GM12892 (cell line): Measurements from ENCODE around the gene ARHGDIB.

Experiments used
- POLR2A ChIP-seq: IDR thresholded peaks from 2 replicates; pipeline ENCODE4 v1.6.1; 2011; ENCODE audit warnings: low read depth, low read length, control low read depth
- POLR2AphosphoS5 ChIP-seq: IDR thresholded peaks from 2 replicates; pipeline ENCODE4 v1.6.1; 2011; ENCODE audit warnings: low read depth, low read length, control low read depth
- TAF1 ChIP-seq: IDR thresholded peaks from 2 replicates; pipeline ENCODE4 v1.6.1; 2011; ENCODE audit warnings: low read depth, mild to moderate bottlenecking, control low read depth, low read length, borderline replicate concordance

DNA sequence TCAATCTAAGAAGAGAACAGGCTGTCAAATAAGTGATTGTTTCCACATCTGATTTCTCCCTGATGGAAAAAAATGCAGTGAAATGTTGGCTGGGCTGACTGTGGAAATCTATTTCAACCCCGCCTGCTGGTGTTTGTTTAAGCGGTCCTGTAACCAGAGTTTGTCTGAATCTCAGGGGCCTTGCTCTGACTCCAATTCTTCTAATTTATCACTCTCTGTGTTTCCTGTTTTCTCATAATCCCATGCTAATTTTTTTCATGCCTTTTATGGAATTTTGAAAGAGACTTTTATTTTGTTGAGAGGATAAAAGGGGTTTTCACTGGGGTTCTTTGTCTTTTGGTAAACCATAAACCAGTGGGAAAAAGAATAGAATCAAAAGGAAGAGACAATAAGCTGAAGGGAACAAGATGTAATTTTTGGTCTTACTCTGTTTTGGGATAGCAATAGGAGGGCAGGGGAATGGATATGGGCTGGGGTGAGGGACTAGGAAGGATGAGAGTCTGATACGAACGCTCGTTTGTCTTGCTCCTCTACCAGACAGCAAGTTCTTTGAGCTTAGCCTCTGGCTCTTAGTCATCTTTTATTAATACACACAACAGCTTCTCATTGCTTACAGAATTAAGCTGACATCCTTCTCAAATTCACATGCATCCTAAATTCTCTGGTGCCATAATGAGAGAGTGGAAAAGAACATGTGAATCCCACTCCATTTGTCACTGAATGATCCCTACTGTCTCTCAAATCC, 67.7 kb downstream of the ARHGDIB start:
- TF ChIP-seq TAF1 (no peak), POLR2A (no peak), POLR2AphosphoS5 (no peak)
